Measurements from ENCODE around the gene DLG2.

DNA sequence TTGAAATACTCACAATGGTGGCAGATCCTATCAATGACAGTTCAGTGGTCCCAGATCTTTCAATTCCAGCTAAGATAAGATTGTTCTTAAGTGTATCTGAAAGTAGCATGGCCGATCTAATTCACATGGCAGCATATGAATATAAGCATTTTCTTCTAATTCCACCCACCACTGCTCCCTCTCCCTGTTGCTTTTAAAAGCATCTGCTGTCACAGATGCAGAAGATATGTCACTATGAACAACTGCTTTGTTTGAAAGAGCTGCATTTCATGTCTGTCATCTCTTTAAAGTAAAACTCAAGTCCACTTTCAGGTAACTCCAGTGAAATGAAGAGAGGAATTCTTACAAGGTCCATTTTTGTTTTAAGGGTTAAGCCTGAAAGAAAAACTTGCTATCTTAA, 1044.0 kb downstream of the DLG2 start:
- TF ChIP-seq CTCF (conservative IDR thresholded peaks at IDR 0.05; ENCODE audit: low read length) (no peak), EZH2phosphoT487 (IDR thresholded peaks at IDR 0.05; ENCODE audit: borderline replicate concordance, low read depth, low read length) (no peak)
